OCI-LY3 (cell line): Measurements from ENCODE around the gene DPF3.

Experiments used
- CTCF ChIP-seq: fragments of 200-600, 300-600 bp; sonication (generic); IDR thresholded peaks from 2 replicates; pipeline ENCODE4 v1.5.1; 2014; ENCODE audit warnings: antibody characterized with exemption, low read length, low read depth
- EZH2phosphoT487 ChIP-seq: fragments of 200-600 bp; shearing (Covaris generic); IDR thresholded peaks from 2 replicates; pipeline ENCODE4 v1.6.1; 2018; ENCODE audit warnings: antibody characterized with exemption, mixed run types, low read depth

- TF ChIP-seq CTCF (no peak), EZH2phosphoT487 (no peak)
These were observed 261.2 kb downstream of the DPF3 start for GRCh38 chr14:72632727-72633126.
